Muscle layer of duodenum (tissue), 2 donors: ENCODE measurements around the gene SUMO1.
A peak's percentile ranks its signal among the peaks of the same experiment; 100 is the strongest.
"Not testable (repeated sequence)": the region's sequence is repeated elsewhere in the genome, so short reads cannot be mapped to it uniquely, and the experiment has no call there.

Experiments used
- H3K27ac ChIP-seq: one replicate; pipeline ENCODE4 v1.7.0; 2013; ENCODE audit warnings: mild to moderate bottlenecking, low read length
- H3K27me3 ChIP-seq: one replicate; pipeline ENCODE4 v1.7.0; 2013; ENCODE audit warnings: low read depth, mild to moderate bottlenecking, control low read depth, low read length
- H3K36me3 ChIP-seq, 2 donors: one replicate each; pipeline ENCODE4 v1.7.0; 2013; ENCODE audit warnings: low read length in 2 of 2, control low read depth in 1 of 2, mild to moderate bottlenecking in 1 of 2; ENCODE audit not compliant: insufficient read depth in 2 of 2, control insufficient read depth in 1 of 2
- H3K4me1 ChIP-seq, 2 donors: one replicate each; pipeline ENCODE4 v1.7.0; 2013; ENCODE audit warnings: low read length in 2 of 2, mild to moderate bottlenecking in 2 of 2, control low read depth in 1 of 2, moderate library complexity in 1 of 2; ENCODE audit not compliant: insufficient read depth in 2 of 2, control insufficient read depth in 1 of 2
- H3K4me3 ChIP-seq, 2 donors: one replicate each; pipeline ENCODE4 v1.7.0; 2013; ENCODE audit warnings: low read length in 2 of 2, low read depth in 1 of 2, mild to moderate bottlenecking in 1 of 2
- H3K9me3 ChIP-seq, 2 donors: one replicate each; pipeline ENCODE4 v1.7.0; 2013; ENCODE audit warnings: low read length in 2 of 2, control low read depth in 1 of 2, mild to moderate bottlenecking in 1 of 2; ENCODE audit not compliant: control insufficient read depth in 1 of 2
- donor health status: healthy.

SUMO1 gene

GRCh38 chr2:202238234-202239197 lies at the start of gene SUMO1:
TSS of gene SUMO1 (minus strand) at chr2:202238597. CDS start at chr2:202238451, 146 bp downstream.
- peak within 1 kb of the TSS; percentile 89 for H3K27ac ChIP-seq
- H3K27me3 ChIP-seq, result no peaks in the 10 kb centered on the region
- no peaks in the 10 kb centered on the region for H3K36me3 ChIP-seq
- H3K4me1 ChIP-seq, result peaks cover 0 to 16% of the 10 kb centered on the region in 2 donors
- H3K9me3 ChIP-seq, result no peaks in the 10 kb centered on the region
- peak within 1 kb of the TSS; percentile 87 to 98 for H3K4me3 ChIP-seq

- H3K27me3 ChIP-seq, result no peaks in the 10 kb centered on the region
- peaks cover 56 to 67% of the 10 kb centered on the region in 2 donors for H3K36me3 ChIP-seq
- H3K9me3 ChIP-seq, result no peaks in the 10 kb centered on the region
- H3K4me1 ChIP-seq, result no peaks in the 10 kb centered on the region
- no peak overlapping the region for H3K4me3 ChIP-seq
- H3K27ac ChIP-seq, result no peak overlapping the region
Observed at GRCh38 chr2:202286595-202286994, 48.2 kb upstream of the SUMO1 start.

- Histone ChIP-seq H3K4me3 (no peak overlapping the region), H3K36me3 (peaks cover 32 to 40% of the 10 kb centered on the region in 2 donors), H3K9me3 (no peaks in the 10 kb centered on the region), H3K27ac (no peak overlapping the region), H3K4me1 (peaks cover 0 to 6% of the 10 kb centered on the region in 2 donors), H3K27me3 (no peaks in the 10 kb centered on the region)
Observed at GRCh38 chr2:202278944-202279343, 40.5 kb upstream of the SUMO1 start.

- H3K4me1 ChIP-seq, result peaks cover 0 to 6% of the 10 kb centered on the region in 2 donors
- no peaks in the 10 kb centered on the region for H3K27me3 ChIP-seq
- no peak overlapping the region for H3K4me3 ChIP-seq
- peak overlapping the region; percentile 9 for H3K27ac ChIP-seq
- H3K9me3 ChIP-seq, result no peaks in the 10 kb centered on the region
- H3K36me3 ChIP-seq, result peaks cover 32 to 37% of the 10 kb centered on the region in 2 donors
Observed at GRCh38 chr2:202278036-202278760, 39.8 kb upstream of the SUMO1 start.

- peaks cover 19 to 26% of the 10 kb centered on the region in 2 donors for H3K36me3 ChIP-seq
Observed at GRCh38 chr2:202276078-202276720, 37.8 kb upstream of the SUMO1 start.

GRCh38 chr2:202270487-202270886 lies 32.1 kb upstream of the SUMO1 start:
- Histone ChIP-seq H3K27ac (no peak overlapping the region), H3K36me3 (peaks cover 5% of the 10 kb centered on the region in 2 donors), H3K4me3 (no peak overlapping the region), H3K4me1 (peaks cover 0 to 19% of the 10 kb centered on the region in 2 donors), H3K9me3 (no peaks in the 10 kb centered on the region), H3K27me3 (no peaks in the 10 kb centered on the region)

More at GRCh38 chr2:202276078-202276720, 37.8 kb upstream of the SUMO1 start:
- H3K4me1 ChIP-seq, H3K4me3 ChIP-seq, H3K9me3 ChIP-seq, H3K27ac ChIP-seq, H3K27me3 ChIP-seq: not testable (repeated sequence)

GRCh38 chr2:202269585-202269984 lies 31.2 kb upstream of the SUMO1 start:
- Histone ChIP-seq H3K36me3 (peaks cover 0 to 5% of the 10 kb centered on the region in 2 donors), H3K9me3 (no peaks in the 10 kb centered on the region), H3K4me3 (no peak overlapping the region), H3K4me1 (peaks cover 0 to 19% of the 10 kb centered on the region in 2 donors), H3K27me3 (no peaks in the 10 kb centered on the region), H3K27ac (no peak overlapping the region)

- H3K4me3 ChIP-seq, result peak overlapping the region; percentile 97 to 98
- H3K27ac ChIP-seq, result peak overlapping the region; percentile 40
- H3K36me3 ChIP-seq, result peaks cover 0 to 5% of the 10 kb centered on the region in 2 donors
- H3K4me1 ChIP-seq, result peaks cover 0 to 19% of the 10 kb centered on the region in 2 donors
- H3K27me3 ChIP-seq, result no peaks in the 10 kb centered on the region
- H3K9me3 ChIP-seq, result no peaks in the 10 kb centered on the region
Observed at GRCh38 chr2:202267495-202267894, 29.1 kb upstream of the SUMO1 start.

- H3K9me3 ChIP-seq, result no peaks in the 10 kb centered on the region
- no peaks in the 10 kb centered on the region for H3K27me3 ChIP-seq
- H3K27ac ChIP-seq, result peak within 1 kb of the TSS; percentile 99
- peaks cover 0 to 5% of the 10 kb centered on the region in 2 donors for H3K36me3 ChIP-seq
- peaks cover 0 to 19% of the 10 kb centered on the region in 2 donors for H3K4me1 ChIP-seq
- peak within 1 kb of the TSS; percentile 97 to 98 for H3K4me3 ChIP-seq
Observed at GRCh38 chr2:202265467-202266277, 27.3 kb upstream of the SUMO1 start, which contains the start of gene NOP58. TSS of gene NOP58 (plus strand) at chr2:202265763. CDS start at chr2:202265942, 179 bp downstream.

- Histone ChIP-seq H3K4me3 (no peak overlapping the region), H3K9me3 (no peaks in the 10 kb centered on the region), H3K27ac (no peak overlapping the region), H3K27me3 (no peaks in the 10 kb centered on the region), H3K4me1 (no peaks in the 10 kb centered on the region), H3K36me3 (peaks cover 0 to 5% of the 10 kb centered on the region in 2 donors)
Observed at GRCh38 chr2:202261531-202261930, 23.1 kb upstream of the SUMO1 start.
